Globus pallidus (tissue), 1 donor: ENCODE results near the gene PPTC7.
"Not testable (repeated sequence)": the region's sequence is repeated elsewhere in the genome, so short reads cannot be mapped to it uniquely, and the experiment has no call there.

ENCODE experiments used
- DNase-seq: peaks from one replicate; pipeline ENCODE4 v3.0.0-alpha.2; 2015; ENCODE audit warnings: low spot score

Gene PPTC7

GRCh38 chr12:110585231-110585799 is 2.2 kb upstream of the PPTC7 start:
- no peak for DNase-seq

DNA sequence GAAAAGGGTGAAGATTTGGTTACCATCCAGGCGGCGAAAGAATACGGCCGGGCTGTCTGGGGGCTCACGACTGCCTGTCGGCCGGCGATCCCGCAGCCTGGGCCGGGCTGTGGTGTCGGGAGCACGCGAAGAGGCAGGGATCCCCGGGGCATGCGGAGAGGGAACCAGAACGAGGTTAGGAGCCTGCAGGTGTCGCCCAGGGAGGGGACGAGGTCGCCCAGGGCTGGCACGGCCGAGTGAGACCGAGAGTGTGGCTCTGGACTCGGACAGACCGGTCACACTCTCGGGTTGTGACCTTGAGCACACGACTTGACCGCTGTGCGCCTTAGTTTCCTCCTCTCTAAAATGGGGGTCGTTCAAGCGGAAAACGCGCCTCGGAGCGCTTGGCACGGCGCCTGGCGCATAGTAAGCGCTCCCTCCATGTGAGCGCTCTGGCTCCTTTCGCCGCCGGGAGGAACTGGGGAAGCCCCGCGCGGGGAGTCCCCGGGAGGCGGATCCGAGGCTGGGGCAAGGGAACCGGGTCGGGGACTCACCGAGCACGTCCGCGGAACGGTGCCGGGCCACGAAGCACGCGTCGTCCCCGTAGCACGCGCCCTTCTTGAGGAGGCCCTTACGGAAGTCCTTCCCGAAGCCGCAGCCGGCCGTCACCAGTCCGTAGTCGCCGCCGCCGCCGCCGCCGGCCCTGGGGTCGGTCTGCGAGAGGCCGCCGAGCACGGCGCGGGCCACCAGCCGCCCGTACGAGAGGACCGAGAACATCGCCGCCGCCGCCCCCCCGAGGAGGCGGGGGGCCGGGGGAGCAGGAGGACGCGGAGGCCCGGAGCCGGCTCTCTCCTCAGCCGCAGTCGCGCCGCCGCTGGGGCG is 612 bp downstream of the PPTC7 start:
- peak; percentile 52 for DNase-seq

DNA sequence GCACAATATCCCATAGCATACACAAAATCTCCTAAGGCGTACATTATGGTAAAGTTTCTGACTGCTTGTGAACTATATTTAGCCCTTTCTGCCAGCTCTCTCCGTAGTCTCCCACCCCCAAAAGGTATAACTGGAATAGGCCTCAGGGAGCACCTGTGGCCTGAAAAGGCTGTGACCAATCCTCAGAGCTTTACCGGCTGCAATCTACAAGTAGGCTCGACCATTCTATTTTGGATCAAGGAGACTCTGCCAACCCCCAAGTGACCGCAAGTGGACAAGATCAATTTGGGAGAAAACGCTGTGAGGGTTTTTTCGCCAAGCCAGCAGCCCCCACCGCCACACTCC is 1.2 kb downstream of the PPTC7 start:
- DNase-seq: no peak

- DNase-seq: no peak
Observed at GRCh38 chr12:110579535-110580253, 3.4 kb downstream of the PPTC7 start.

DNA sequence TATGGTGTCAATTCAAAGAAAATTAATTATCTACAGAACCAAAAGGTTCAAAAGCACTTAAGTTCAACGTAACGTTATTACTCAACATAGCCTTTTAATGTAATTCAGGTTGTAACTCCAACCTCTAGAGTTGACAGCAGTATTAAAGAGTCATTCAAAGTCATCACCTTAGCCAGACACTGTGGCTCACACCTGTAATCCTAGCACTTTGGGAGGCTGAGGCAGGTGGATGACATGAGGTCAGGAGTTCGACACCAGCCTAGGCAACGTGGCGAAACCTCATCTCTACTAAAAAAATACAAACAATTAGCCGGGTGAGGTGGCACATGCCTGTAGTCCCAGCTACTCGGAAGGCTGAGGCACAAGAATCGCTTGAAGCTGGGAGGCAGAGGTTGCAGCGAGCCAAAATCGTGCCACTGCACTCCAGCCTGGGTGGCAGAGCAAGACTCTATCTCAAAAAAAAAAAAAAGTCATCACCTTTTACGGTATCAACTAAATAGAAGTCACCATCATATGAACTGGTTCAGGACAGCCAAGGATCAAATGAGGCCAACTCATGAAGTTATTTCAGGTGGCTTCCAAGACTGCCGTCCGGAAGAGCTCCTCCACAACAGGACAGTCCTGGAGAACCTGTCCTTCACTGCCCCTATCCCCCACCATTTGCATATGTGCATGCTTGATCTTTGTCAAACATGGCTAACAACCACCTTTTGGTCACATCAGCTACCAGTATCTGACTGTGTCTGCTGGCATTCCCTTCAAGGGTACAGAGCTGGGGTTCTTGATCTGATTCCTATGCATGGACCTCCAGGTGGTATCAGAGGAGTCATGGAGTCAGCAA is 4.2 kb downstream of the PPTC7 start:
- DNase-seq: no peak

GRCh38 chr12:110577864-110578693 is 5.0 kb downstream of the PPTC7 start:
- no peak for DNase-seq

- no peak for DNase-seq
Observed at GRCh38 chr12:110576504-110576903, 6.6 kb downstream of the PPTC7 start.

GRCh38 chr12:110575326-110575725 is 7.8 kb downstream of the PPTC7 start:
- no peak for DNase-seq

DNA sequence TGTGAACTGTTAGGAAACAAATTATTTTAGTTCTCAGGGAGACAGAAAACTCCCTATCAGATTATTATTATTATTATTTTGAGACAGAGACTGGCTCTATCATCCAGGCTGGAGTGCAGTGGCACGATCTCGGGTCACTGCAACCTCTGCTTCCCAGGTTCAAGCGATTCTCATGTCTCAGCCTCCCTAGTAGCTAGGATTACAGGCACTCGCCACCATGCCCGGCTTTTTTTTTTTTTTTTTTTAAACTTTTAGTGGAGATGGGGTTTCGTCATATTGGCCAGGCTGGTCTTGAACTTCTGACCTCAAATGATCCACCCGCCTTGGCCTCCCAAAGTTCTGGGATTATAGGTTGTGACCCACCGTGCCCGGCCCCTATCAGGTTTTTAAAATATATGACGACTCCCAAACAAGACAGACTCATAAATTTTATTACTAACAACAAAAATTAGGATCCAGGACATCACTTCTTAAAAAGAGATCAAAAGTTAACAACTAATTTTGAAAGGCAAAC is 8.3 kb downstream of the PPTC7 start:
- DNase-seq: not testable (repeated sequence)

DNA sequence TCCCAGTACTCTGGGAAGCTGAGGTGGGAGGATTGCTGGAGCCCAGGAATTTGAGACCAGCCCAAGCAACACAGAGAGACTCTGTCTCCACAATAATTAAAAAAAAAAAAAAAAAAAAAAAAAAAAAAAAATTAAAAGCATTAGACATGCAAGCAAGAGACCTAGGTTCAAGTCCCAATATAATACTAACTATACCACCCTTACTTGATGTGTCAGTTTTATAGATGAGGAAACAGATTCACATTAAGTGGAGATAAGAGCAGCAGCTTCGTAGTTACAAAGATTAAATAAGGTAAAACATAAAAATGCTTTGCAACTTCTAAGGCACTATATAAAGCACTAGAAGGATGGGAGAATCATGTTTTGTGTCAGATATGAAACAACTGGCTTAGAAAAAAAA is 9.1 kb downstream of the PPTC7 start:
- DNase-seq: no peak

- not testable (repeated sequence) for DNase-seq
Observed at GRCh38 chr12:110570798-110571197, 12.3 kb downstream of the PPTC7 start.

GRCh38 chr12:110569838-110570237 is 13.3 kb downstream of the PPTC7 start:
- DNase-seq: not testable (repeated sequence)

DNA sequence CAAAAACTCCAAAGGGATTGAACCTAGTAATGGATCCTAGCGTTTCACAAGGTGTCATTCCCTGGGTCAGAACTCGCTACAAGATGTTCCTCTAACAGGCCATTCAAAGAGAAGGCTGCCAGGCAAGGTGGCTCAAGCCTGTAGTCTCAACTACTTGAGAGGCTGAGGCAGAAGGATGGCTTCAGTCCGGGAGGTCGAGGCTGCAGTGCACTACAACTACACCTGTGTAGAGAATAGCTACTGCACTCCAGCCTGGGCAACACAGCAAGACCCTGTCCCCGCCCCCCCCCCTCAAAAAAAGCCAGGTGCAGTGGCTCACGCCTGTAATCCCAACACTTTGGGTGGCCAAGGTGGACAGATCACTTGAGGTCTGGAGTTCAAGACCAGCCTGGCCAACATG is 14.4 kb downstream of the PPTC7 start:
- DNase-seq: no peak

- DNase-seq: no peak
Observed at GRCh38 chr12:110566993-110567392, 16.1 kb downstream of the PPTC7 start.

DNA sequence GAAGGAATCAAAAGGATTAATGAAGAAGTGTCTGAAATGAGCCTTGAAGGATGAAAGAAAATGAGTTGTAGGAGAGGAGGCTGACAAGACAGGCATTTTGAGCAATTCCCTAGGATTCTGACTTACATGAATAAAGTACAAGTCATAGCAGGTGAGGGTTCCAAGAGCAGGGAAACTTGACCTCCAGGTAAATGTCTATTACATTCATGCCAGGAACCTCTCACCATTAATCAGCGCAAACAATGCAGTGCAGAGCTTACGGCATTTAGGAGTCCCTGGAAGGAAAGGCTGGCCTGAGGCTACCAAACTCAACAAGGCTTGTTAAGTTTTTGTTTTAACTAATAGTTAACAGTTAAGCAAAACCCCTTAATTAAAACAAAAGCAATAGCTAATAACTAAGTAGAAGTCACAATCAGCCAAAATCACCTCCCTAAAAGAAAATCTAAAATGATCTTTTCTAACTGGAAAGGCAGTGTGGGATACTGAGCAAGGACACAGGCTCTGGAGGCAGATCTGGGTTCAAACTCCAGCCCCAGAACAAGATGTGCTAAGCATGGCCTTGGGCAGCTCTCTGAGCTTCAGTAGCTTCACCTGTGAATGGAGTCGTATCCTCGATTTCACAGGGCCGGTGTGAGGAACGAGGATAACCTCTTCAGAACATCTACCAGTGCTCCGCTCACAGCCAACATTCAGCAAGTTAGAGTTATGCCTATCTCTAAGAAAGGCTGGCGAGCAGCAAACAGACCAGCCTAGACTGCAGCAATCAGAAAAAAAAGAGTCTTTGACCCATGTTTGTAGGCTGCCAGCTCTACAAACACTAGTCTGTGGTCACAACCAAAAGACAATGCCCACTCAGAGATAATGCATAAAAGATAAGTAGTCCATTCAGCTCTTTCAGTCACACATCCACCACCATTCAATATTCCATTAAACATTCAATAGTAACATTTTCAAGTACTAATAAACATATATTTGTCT is 16.9 kb downstream of the PPTC7 start:
- peak; percentile 79 for DNase-seq

GRCh38 chr12:110564471-110564991 is 18.6 kb downstream of the PPTC7 start:
- no peak for DNase-seq

DNA sequence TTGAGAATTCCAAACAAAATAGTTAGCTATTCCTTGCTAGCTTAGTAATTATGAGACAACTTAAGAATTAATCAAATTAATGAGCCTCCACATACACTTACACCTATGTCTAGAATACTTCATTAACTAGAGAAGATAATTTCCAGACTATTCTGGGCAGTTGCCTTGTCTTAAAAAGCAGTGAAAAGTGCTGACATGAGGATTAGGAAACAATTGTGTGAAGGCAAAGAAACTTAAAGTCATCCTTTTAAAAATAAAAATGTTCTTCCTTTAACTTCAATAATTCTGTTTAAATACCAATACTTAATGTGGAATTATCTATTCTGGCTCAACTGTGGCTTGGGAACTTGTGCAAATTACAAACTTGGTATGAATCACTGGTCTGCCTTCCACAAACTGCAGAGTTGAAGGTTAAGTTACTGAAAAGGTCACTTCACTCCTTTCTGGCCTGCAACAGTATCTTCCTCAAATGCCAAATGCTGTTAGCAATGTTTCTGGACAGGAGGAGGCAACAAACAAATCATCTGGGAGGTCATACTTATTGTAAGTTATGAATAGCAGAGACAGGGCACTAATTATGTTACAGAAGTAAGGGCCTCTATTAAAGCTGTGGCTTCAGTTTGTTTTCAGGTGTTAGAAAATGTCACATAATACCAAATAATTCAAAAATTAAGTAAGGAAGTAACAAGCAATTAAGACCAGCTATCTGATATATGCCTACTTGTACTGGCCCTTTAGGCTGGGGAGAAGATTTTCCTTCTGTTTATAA is 19.2 kb downstream of the PPTC7 start:
- DNase-seq: no peak

GRCh38 chr12:110562386-110562785 is 20.7 kb downstream of the PPTC7 start:
- not testable (repeated sequence) for DNase-seq
